Bronchial epithelial cell (primary cell): Measurements from ENCODE around the gene UNC5CL. TPM values are rescaled to one million over a fixed set of nuclear protein-coding genes. Genes with fewer than 3 reads are reported as not detected.

ENCODE experiments used
- DNase-seq: peaks from one replicate; pipeline ENCODE4 v3.0.0-alpha.2; 2010; ENCODE audit warnings: low read depth
- FAIRE-seq: peaks from 2 replicates; lab custom pipeline; 2011; peaks lifted over from hg19 to GRCh38; lab: Jason Lieb, UNC
- H3K27me3 ChIP-seq: 2 replicates; pipeline ENCODE4 v1.5.1; 2011; ENCODE audit warnings: low read length; ENCODE audit not compliant: control insufficient read depth, insufficient read depth
- H3K36me3 ChIP-seq: 2 replicates; pipeline ENCODE4 v1.5.1; 2011; ENCODE audit warnings: low read length; ENCODE audit not compliant: control insufficient read depth, insufficient read depth
- H3K4me3 ChIP-seq: 2 replicates; pipeline ENCODE4 v1.5.1; 2011; ENCODE audit warnings: mild to moderate bottlenecking, low read depth, low read length, control low read depth
- CTCF ChIP-seq: IDR thresholded peaks from 2 replicates; pipeline ENCODE4 v1.5.1; 2011; ENCODE audit warnings: mild to moderate bottlenecking, moderate library complexity, low read length, control low read depth, inconsistent platforms; ENCODE audit not compliant: insufficient read depth, severe bottlenecking
- total RNA-seq: library from RNA; depleted of rRNA; stranded (reverse); fragments of >200 nt; gene quantifications from 2 replicates; pipeline ENCODE4 v1.2.1, GENCODE V29; 2014

UNC5CL gene
- total RNA-seq, 1 donor from 2014 or later = 0.26 TPM

GRCh38 chr6:41046084-41046483 is 7.1 kb upstream of the UNC5CL start:
- Histone ChIP-seq H3K36me3 (no peaks in the 10 kb centered on the region), H3K4me3 (no peak overlapping the region), H3K27me3 (no peaks in the 10 kb centered on the region)
- no peak for FAIRE-seq
- TF ChIP-seq CTCF = no peak
- no peak for DNase-seq

- DNase-seq (no peak), FAIRE-seq (no peak)
- no peak for TF ChIP-seq CTCF
- Histone ChIP-seq H3K4me3 (no peak overlapping the region), H3K27me3 (no peaks in the 10 kb centered on the region), H3K36me3 (no peaks in the 10 kb centered on the region)
Observed at GRCh38 chr6:41045664-41046063, 6.6 kb upstream of the UNC5CL start.

GRCh38 chr6:41043151-41043550 is 4.1 kb upstream of the UNC5CL start:
- TF ChIP-seq CTCF = no peak
- no peak for DNase-seq
- Histone ChIP-seq H3K36me3 (no peaks in the 10 kb centered on the region), H3K27me3 (no peaks in the 10 kb centered on the region), H3K4me3 (no peak overlapping the region)
- FAIRE-seq = no peak

GRCh38 chr6:41042226-41043055 is 3.4 kb upstream of the UNC5CL start, which contains the start of gene TSPO2:
TSS of gene TSPO2 (plus strand) at chr6:41042467. CDS start at chr6:41042986, 519 bp downstream.
- no peaks in the 10 kb centered on the region for H3K27me3 ChIP-seq
- TF ChIP-seq CTCF = no peak
- DNase-seq = no peak
- FAIRE-seq = no peak
- H3K4me3 ChIP-seq = no peak within 1 kb of the TSS
- H3K36me3 ChIP-seq = no peaks in the 10 kb centered on the region

- no peak for TF ChIP-seq CTCF
- no peaks in the 10 kb centered on the region for H3K36me3 ChIP-seq
- no peak for DNase-seq
- no peak overlapping the region for H3K4me3 ChIP-seq
- no peaks in the 10 kb centered on the region for H3K27me3 ChIP-seq
- FAIRE-seq = no peak
Observed at GRCh38 chr6:41040940-41041536, 2.0 kb upstream of the UNC5CL start.
